ENCODE measurements around the gene DPF3. TPM values are rescaled to one million over a fixed set of nuclear protein-coding genes. Genes with fewer than 3 reads are reported as not detected.

The DPF3 gene
- total and polyA plus RNA-seq, 2 donors (not counting 1 experiment from before 2014, with no cell fraction given), result 3.4 to 10.2 TPM

- Histone ChIP-seq H3K4me1 (ENCODE audit: control insufficient read depth in 2 of 2, insufficient read depth in 2 of 2, low read length in 2 of 2) (peaks cover 16 to 18% of the 10 kb centered on the region in 2 donors), H3K79me2 (ENCODE audit: control insufficient read depth, insufficient read depth, low read length) (peaks cover 27% of the 10 kb centered on the region), H3K4me2 (replicated peaks; ENCODE audit: low read depth, low read length, poor library complexity, severe bottlenecking) (no peak overlapping the region), H3K9me3 (ENCODE audit: control extremely low read depth in 1 of 3, control insufficient read depth in 2 of 3, insufficient read depth in 1 of 3, low read length in 2 of 3) (peaks cover 0 to 16% (median 5%) of the 10 kb centered on the region in 3 donors), H4K20me1 (ENCODE audit: control insufficient read depth, insufficient read depth, low read length, poor library complexity, severe bottlenecking) (peaks cover 21% of the 10 kb centered on the region), H3K4me3 (ENCODE audit: control extremely low read depth in 1 of 5, extremely low read depth in 1 of 5, insufficient read depth in 1 of 5, low read depth in 2 of 5, low read length in 4 of 5) (no peak overlapping the region), H3K27ac (ENCODE audit: low read length in 2 of 2) (no peak overlapping the region), H3K36me3 (replicated peaks in 1 of 2; ENCODE audit: control extremely low read depth in 1 of 2, control insufficient read depth in 1 of 2, extremely low read depth in 1 of 2, insufficient read depth in 2 of 2, low read length in 1 of 2) (peaks cover 0 to 8% of the 10 kb centered on the region in 2 experiments), H3K9ac (ENCODE audit: low read length) (no peak overlapping the region), H3K27me3 (replicated peaks in 1 of 4; ENCODE audit: control extremely low read depth in 1 of 4, control insufficient read depth in 3 of 4, insufficient read depth in 4 of 4, low read length in 3 of 4) (no peaks in the 10 kb centered on the region), H2AFZ (ENCODE audit: insufficient read depth, low read depth, low read length, poor library complexity, severe bottlenecking) (no peak overlapping the region)
- no peak overlapping the region for H3K27ac Mint-ChIP-seq
- POLR2A ChIA-PET, result no interaction called here
- H3K9me3 Mint-ChIP-seq (ENCODE audit: insufficient read depth), result no peaks in the 10 kb centered on the region
- TF ChIP-seq EZH2 (IDR thresholded peaks at IDR 0.05; ENCODE audit: borderline replicate concordance, insufficient read depth, low read depth, low read length, poor library complexity, severe bottlenecking), result no peak
- TF ChIP-seq CTCF (IDR thresholded peaks at IDR 0.05), result no peak
- H3K4me1 Mint-ChIP-seq, result peaks cover 33% of the 10 kb centered on the region
- no peak for DNase-seq
- intact Hi-C loops (cut with micrococcal nuclease), result no loop called here
- CTCF ChIA-PET, result no interaction called here
- no peaks in the 10 kb centered on the region for H3K27me3 Mint-ChIP-seq
- H3K4me3 Mint-ChIP-seq, result no peak overlapping the region
- WGBS (ENCODE audit: insufficient coverage), result 100% methylated on average over 2 of the region's 2 CpGs
- ATAC-seq (ENCODE audit: low read depth), result no peak
These were observed 114.2 kb downstream of the DPF3 start for GRCh38 chr14:72779679-72780078.

GRCh38 chr14:72777636-72778035 is 116.3 kb downstream of the DPF3 start:
- intact Hi-C loops (cut with micrococcal nuclease), result no loop called here
- H3K9me3 ChIP-seq (ENCODE audit: control extremely low read depth in 1 of 3, control insufficient read depth in 2 of 3, insufficient read depth in 1 of 3, low read length in 2 of 3), result peaks cover 0 to 16% (median 5%) of the 10 kb centered on the region in 3 donors
- peaks cover 42% of the 10 kb centered on the region for H3K4me1 Mint-ChIP-seq
- ATAC-seq (ENCODE audit: low read depth), result no peak
- H3K4me1 ChIP-seq (ENCODE audit: control insufficient read depth in 2 of 2, insufficient read depth in 2 of 2, low read length in 2 of 2), result peaks cover 18 to 21% of the 10 kb centered on the region in 2 donors
- peaks cover 21% of the 10 kb centered on the region for H4K20me1 ChIP-seq (ENCODE audit: control insufficient read depth, insufficient read depth, low read length, poor library complexity, severe bottlenecking)
- no peak overlapping the region for H3K4me3 ChIP-seq (ENCODE audit: control extremely low read depth in 1 of 5, extremely low read depth in 1 of 5, insufficient read depth in 1 of 5, low read depth in 2 of 5, low read length in 4 of 5)
- no CpG with 5 or more reads among the region's 2 CpGs for WGBS (ENCODE audit: insufficient coverage)
- H3K27me3 Mint-ChIP-seq, result no peaks in the 10 kb centered on the region
- ChIA-PET CTCF (no interaction called here), POLR2A (no interaction called here)
- H3K4me3 Mint-ChIP-seq, result no peak overlapping the region
- peaks cover 15% of the 10 kb centered on the region for H3K79me2 ChIP-seq (ENCODE audit: control insufficient read depth, insufficient read depth, low read length)
- H3K27me3 ChIP-seq (replicated peaks in 1 of 4; ENCODE audit: control extremely low read depth in 1 of 4, control insufficient read depth in 3 of 4, insufficient read depth in 4 of 4, low read length in 3 of 4), result no peaks in the 10 kb centered on the region
- H3K9ac ChIP-seq (ENCODE audit: low read length), result no peak overlapping the region
- no peak overlapping the region for H2AFZ ChIP-seq (ENCODE audit: insufficient read depth, low read depth, low read length, poor library complexity, severe bottlenecking)
- no peaks in the 10 kb centered on the region for H3K9me3 Mint-ChIP-seq (ENCODE audit: insufficient read depth)
- no peak overlapping the region for H3K27ac ChIP-seq (ENCODE audit: low read length in 2 of 2)
- no peak overlapping the region for H3K4me2 ChIP-seq (replicated peaks; ENCODE audit: low read depth, low read length, poor library complexity, severe bottlenecking)
- no peak for DNase-seq
- no peak overlapping the region for H3K27ac Mint-ChIP-seq
- peaks cover 0 to 8% of the 10 kb centered on the region in 2 experiments for H3K36me3 ChIP-seq (replicated peaks in 1 of 2; ENCODE audit: control extremely low read depth in 1 of 2, control insufficient read depth in 1 of 2, extremely low read depth in 1 of 2, insufficient read depth in 2 of 2, low read length in 1 of 2)
- TF ChIP-seq EZH2 (IDR thresholded peaks at IDR 0.05; ENCODE audit: borderline replicate concordance, insufficient read depth, low read depth, low read length, poor library complexity, severe bottlenecking), result no peak
- no peak for TF ChIP-seq CTCF (IDR thresholded peaks at IDR 0.05)

Measured in B cell (primary cell).